H9 (cell line): ENCODE measurements around the gene YKT6. TPM values are rescaled to one million over a fixed set of nuclear protein-coding genes. Genes with fewer than 3 reads are reported as not detected.

Experiments used
- DNase-seq: peaks from one replicate; pipeline ENCODE4 v3.0.0-alpha.2; 2017
- H2AFZ ChIP-seq: one replicate; pipeline ENCODE4 v1.6.1; 2013; ENCODE audit warnings: mild to moderate bottlenecking, low read length, control low read depth, moderate library complexity
- H2AK5ac ChIP-seq: 2 replicates; pipeline ENCODE4 v1.6.1; 2013; ENCODE audit warnings: low read length, control low read depth, mixed read lengths; ENCODE audit not compliant: insufficient read length
- H2BK120ac ChIP-seq: one replicate; pipeline ENCODE4 v1.6.1; 2013; ENCODE audit warnings: low read depth, mild to moderate bottlenecking, low read length, control low read depth, inconsistent platforms; ENCODE audit not compliant: poor library complexity, severe bottlenecking
- H2BK12ac ChIP-seq: 2 replicates; pipeline ENCODE4 v1.6.1; 2013; ENCODE audit warnings: low read length, control low read depth, mixed read lengths, low read depth; ENCODE audit not compliant: insufficient read length
- H2BK15ac ChIP-seq: 2 replicates; pipeline ENCODE4 v1.6.1; 2013; ENCODE audit warnings: low read depth, low read length, control low read depth
- H2BK20ac ChIP-seq: one replicate; pipeline ENCODE4 v1.6.1; 2013; ENCODE audit warnings: low read depth, mild to moderate bottlenecking, low read length, control low read depth, inconsistent platforms; ENCODE audit not compliant: poor library complexity, severe bottlenecking
- H2BK5ac ChIP-seq: 2 replicates; pipeline ENCODE4 v1.6.1; 2013; ENCODE audit warnings: low read length, control low read depth, mixed read lengths; ENCODE audit not compliant: insufficient read length
- H3K14ac ChIP-seq: 2 replicates; pipeline ENCODE4 v1.6.1; 2013; ENCODE audit warnings: low read length, control low read depth; ENCODE audit not compliant: insufficient read depth
- H3K18ac ChIP-seq: 2 replicates; pipeline ENCODE4 v1.6.1; 2013; ENCODE audit warnings: low read depth, mild to moderate bottlenecking, mixed read lengths, low read length, control low read depth; ENCODE audit not compliant: insufficient read length
- H3K23ac ChIP-seq: 2 replicates; pipeline ENCODE4 v1.6.1; 2013; ENCODE audit warnings: low read length, control low read depth, mixed read lengths, low read depth; ENCODE audit not compliant: insufficient read length
- H3K23me2 ChIP-seq: 2 replicates; pipeline ENCODE4 v1.6.1; 2013; ENCODE audit warnings: low read depth, mild to moderate bottlenecking, mixed read lengths, low read length, control low read depth; ENCODE audit not compliant: insufficient read length, poor library complexity, severe bottlenecking
- H3K27ac ChIP-seq: 2 replicates; pipeline ENCODE4 v1.5.1; 2013; ENCODE audit warnings: low read length, control low read depth, mixed read lengths, low read depth; ENCODE audit not compliant: insufficient read length
- H3K27me3 ChIP-seq: 2 replicates; pipeline ENCODE4 v1.6.1; 2013; ENCODE audit warnings: low read length, control low read depth, inconsistent platforms; ENCODE audit not compliant: insufficient read depth
- H3K4ac ChIP-seq: 2 replicates; pipeline ENCODE4 v1.6.1; 2013; ENCODE audit warnings: low read depth, mild to moderate bottlenecking, control low read depth, inconsistent platforms, low read length, moderate library complexity
- H3K4me1 ChIP-seq: 2 replicates; pipeline ENCODE4 v1.6.1; 2013; ENCODE audit warnings: low read length, control low read depth, inconsistent platforms; ENCODE audit not compliant: insufficient read depth
- H3K4me2 ChIP-seq: 2 replicates; pipeline ENCODE4 v1.6.1; 2013; ENCODE audit warnings: low read length, control low read depth, mixed read lengths; ENCODE audit not compliant: insufficient read length, insufficient read depth
- H3K56ac ChIP-seq: 2 replicates; pipeline ENCODE4 v1.6.1; 2013; ENCODE audit warnings: low read depth, mild to moderate bottlenecking, mixed read lengths, low read length, control low read depth; ENCODE audit not compliant: insufficient read length
- H3K79me1 ChIP-seq: 2 replicates; pipeline ENCODE4 v1.6.1; 2013; ENCODE audit warnings: low read depth, mild to moderate bottlenecking, moderate library complexity, low read length, control low read depth, inconsistent platforms; ENCODE audit not compliant: insufficient read depth, poor library complexity, severe bottlenecking
- H3K79me2 ChIP-seq: 2 replicates; pipeline ENCODE4 v1.6.1; 2013; ENCODE audit warnings: low read length, control low read depth, inconsistent platforms; ENCODE audit not compliant: insufficient read depth
- H3K9ac ChIP-seq: 2 replicates; pipeline ENCODE4 v1.6.1; 2013; ENCODE audit warnings: low read length, control low read depth, mixed read lengths; ENCODE audit not compliant: insufficient read length; ENCODE audit errors: extremely low read depth
- H3K9me3 ChIP-seq: one replicate; pipeline ENCODE4 v1.6.1; 2013; ENCODE audit warnings: low read depth, low read length, inconsistent platforms; ENCODE audit not compliant: control insufficient read depth
- H3T11ph ChIP-seq: one replicate; pipeline ENCODE4 v1.6.1; 2013; ENCODE audit warnings: mild to moderate bottlenecking, low read length, control low read depth, inconsistent platforms
- H4K20me1 ChIP-seq: one replicate; pipeline ENCODE4 v1.6.1; 2013; ENCODE audit not compliant: control insufficient read depth, insufficient read length, insufficient read depth
- H4K5ac ChIP-seq: 2 replicates; pipeline ENCODE4 v1.6.1; 2013; ENCODE audit warnings: low read depth, mild to moderate bottlenecking, mixed read lengths, low read length, control low read depth; ENCODE audit not compliant: insufficient read length
- H4K8ac ChIP-seq: replicated peaks from 2 replicates; pipeline ENCODE4 v1.6.1; 2013; ENCODE audit warnings: low read length, control low read depth, mixed read lengths, low read depth; ENCODE audit not compliant: insufficient read length
- H4K91ac ChIP-seq: 2 replicates; pipeline ENCODE4 v1.6.1; 2013; ENCODE audit warnings: low read depth, mild to moderate bottlenecking, moderate library complexity, mixed read lengths, low read length, control low read depth; ENCODE audit not compliant: insufficient read length
- H3K27ac Mint-ChIP-seq, 3 experiments: 2 replicates in 2 of 3; 3 replicates in 1 of 3; pipeline ENCODE4 v1.8.0; 2020 to 2021; ENCODE audit warnings: mixed read lengths in 3 of 3, mild to moderate bottlenecking in 1 of 3, moderate library complexity in 1 of 3
- H3K27me3 Mint-ChIP-seq: 2 replicates; pipeline ENCODE4 v1.8.0; 2021; ENCODE audit warnings: low read depth, mild to moderate bottlenecking, moderate library complexity, mixed read lengths
- H3K36me3 Mint-ChIP-seq, 3 experiments: 2 replicates in 2 of 3; 3 replicates in 1 of 3; pipeline ENCODE4 v1.8.0; 2020 to 2021; ENCODE audit warnings: low read depth in 3 of 3, mixed read lengths in 3 of 3; ENCODE audit not compliant: insufficient read depth in 1 of 3
- H3K4me1 Mint-ChIP-seq, 2 experiments: 2 replicates each; pipeline ENCODE4 v1.8.0; 2020; ENCODE audit warnings: mixed read lengths in 2 of 2
- H3K4me3 Mint-ChIP-seq, 2 experiments: 2 replicates in 1 of 2; 3 replicates in 1 of 2; pipeline ENCODE4 v1.8.0; 2020 to 2021; ENCODE audit warnings: mild to moderate bottlenecking in 2 of 2, mixed read lengths in 2 of 2, moderate library complexity in 1 of 2
- H3K9me3 Mint-ChIP-seq, 2 experiments: 2 replicates in 1 of 2; 3 replicates in 1 of 2; pipeline ENCODE4 v1.8.0; 2020; ENCODE audit warnings: mild to moderate bottlenecking in 2 of 2, mixed read lengths in 2 of 2, moderate library complexity in 1 of 2
- CTCF ChIP-seq: fragments of 200-600 bp; sonication (generic); conservative IDR thresholded peaks from 3 replicates; pipeline ENCODE4 v1.8.0; 2021; ENCODE audit warnings: antibody characterized with exemption, mild to moderate bottlenecking
- WGBS: extraction: QIAGEN DNeasy Blood & Tissue Kit; methylation state at CpG from one replicate; pipeline ENCODE4 v1.1.7; 2013; ENCODE audit warnings: missing lambda C conversion rate, low lambda C conversion rate, mixed read lengths; ENCODE audit not compliant: insufficient read length; ENCODE audit errors: extremely low coverage; 5-methylcytosine and 5-hydroxymethylcytosine counted together
- total RNA-seq: library from RNA; stranded (reverse); gene quantifications from 2 replicates; pipeline ENCODE4 v1.2.1, GENCODE V29; 2021

YKT6 gene
- total RNA-seq, 1 experiment from 2014 or later: 104 TPM

GRCh38 chr7:44235582-44236332 is 35.0 kb downstream of the YKT6 start:
- H3K27me3 ChIP-seq: no peaks in the 10 kb centered on the region
- no peak for DNase-seq
- Mint-ChIP-seq H3K4me3 (no peak overlapping the region), H3K27me3 (no peaks in the 10 kb centered on the region; the same call in 1 of the 2 replicates), H3K9me3 (no peaks in the 10 kb centered on the region), H3K27ac (no peak overlapping the region; a peak in 1 of 7 replicates), H3K36me3 (peaks cover 0 to 1% (median 0%) of the 10 kb centered on the region in 3 experiments; a peak in 1 of 7 replicates), H3K4me1 (peaks cover 7 to 13% of the 10 kb centered on the region in 2 experiments)
- no peak overlapping the region for H2BK12ac ChIP-seq
- H2BK5ac ChIP-seq: no peak overlapping the region
- H2BK20ac ChIP-seq: no peak overlapping the region
- no peak overlapping the region for H3K4ac ChIP-seq
- H4K8ac ChIP-seq: no peak overlapping the region
- H3K9me3 ChIP-seq: no peaks in the 10 kb centered on the region
- no peaks in the 10 kb centered on the region for H3K79me2 ChIP-seq
- H3K14ac ChIP-seq: no peak overlapping the region
- H2AK5ac ChIP-seq: no peak overlapping the region
- no peak overlapping the region for H2BK120ac ChIP-seq
- no peaks in the 10 kb centered on the region for H3K4me1 ChIP-seq
- no peak for TF ChIP-seq CTCF
- H3K18ac ChIP-seq: no peak overlapping the region
- no peak overlapping the region for H2AFZ ChIP-seq
- H2BK15ac ChIP-seq: no peak overlapping the region
- no peak overlapping the region for H3K23ac ChIP-seq
- H4K20me1 ChIP-seq: peaks cover 3% of the 10 kb centered on the region
- no peak overlapping the region for H3K56ac ChIP-seq
- H4K91ac ChIP-seq: no peak overlapping the region
- H3K23me2 ChIP-seq: no peaks in the 10 kb centered on the region
- no peak overlapping the region for H3T11ph ChIP-seq
- no peak overlapping the region for H3K4me2 ChIP-seq
- H4K5ac ChIP-seq: no peak overlapping the region
- H3K79me1 ChIP-seq: no peaks in the 10 kb centered on the region
- H3K27ac ChIP-seq: no peak overlapping the region
- WGBS: no CpG with 5 or more reads among the region's 22 CpGs
- no peak overlapping the region for H3K9ac ChIP-seq
